ENCODE measurements around the gene NR1I3.
A peak's percentile ranks its signal among the peaks of the same experiment; 100 is the strongest.
"Not testable (repeated sequence)": the region's sequence is repeated elsewhere in the genome, so short reads cannot be mapped to it uniquely, and the experiment has no call there.

Gene NR1I3

DNA sequence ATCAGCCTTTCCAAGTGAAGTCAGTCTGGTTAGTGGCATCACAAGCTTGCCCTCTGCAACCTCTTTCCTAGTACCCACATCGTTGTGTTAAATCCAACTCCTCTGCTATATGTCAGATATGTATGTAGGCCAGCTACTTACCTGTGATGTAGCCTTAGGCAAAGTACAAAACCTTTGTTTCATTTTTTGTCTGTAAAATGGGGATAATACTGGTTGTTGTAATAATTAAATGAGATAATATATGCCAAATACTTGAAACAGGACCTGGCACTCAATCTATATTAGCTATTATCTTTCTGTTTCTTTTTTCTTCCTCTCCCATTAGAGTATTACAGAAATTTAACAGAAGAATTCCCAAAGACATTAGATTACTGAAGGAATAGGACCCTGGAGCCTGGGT, 21.8 kb upstream of the NR1I3 start:
- TF ChIP-seq CTCF (IDR thresholded peaks at IDR 0.05; ENCODE audit: insufficient read depth, low read depth, low read length, missing control alignments), result no peak
- no peak for DNase-seq (ENCODE audit: low read depth)
- no peak overlapping the region for H3K4me3 ChIP-seq (ENCODE audit: low read length)

DNA sequence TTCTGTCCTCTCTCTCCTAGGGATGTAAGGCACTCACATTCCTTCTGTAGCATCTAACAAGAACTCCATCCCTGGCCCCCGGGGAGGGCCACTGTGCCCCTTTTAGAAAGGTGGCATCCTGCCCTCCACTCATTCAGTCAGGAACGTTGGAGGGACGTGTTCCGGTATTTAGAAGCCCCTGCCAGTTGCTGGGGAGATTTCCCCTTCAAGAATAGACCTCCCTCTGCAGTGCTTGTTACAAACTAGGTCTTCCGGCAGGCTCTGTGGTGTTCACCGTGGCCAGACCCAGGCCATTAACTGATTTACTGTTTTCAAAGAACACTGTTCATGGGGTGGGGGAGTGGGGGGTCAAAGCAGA, 21.3 kb upstream of the NR1I3 start:
- no peak for TF ChIP-seq CTCF (IDR thresholded peaks at IDR 0.05; ENCODE audit: insufficient read depth, low read depth, low read length, missing control alignments)
- H3K4me3 ChIP-seq (ENCODE audit: low read length), result no peak overlapping the region
- no peak for DNase-seq (ENCODE audit: low read depth)

DNA sequence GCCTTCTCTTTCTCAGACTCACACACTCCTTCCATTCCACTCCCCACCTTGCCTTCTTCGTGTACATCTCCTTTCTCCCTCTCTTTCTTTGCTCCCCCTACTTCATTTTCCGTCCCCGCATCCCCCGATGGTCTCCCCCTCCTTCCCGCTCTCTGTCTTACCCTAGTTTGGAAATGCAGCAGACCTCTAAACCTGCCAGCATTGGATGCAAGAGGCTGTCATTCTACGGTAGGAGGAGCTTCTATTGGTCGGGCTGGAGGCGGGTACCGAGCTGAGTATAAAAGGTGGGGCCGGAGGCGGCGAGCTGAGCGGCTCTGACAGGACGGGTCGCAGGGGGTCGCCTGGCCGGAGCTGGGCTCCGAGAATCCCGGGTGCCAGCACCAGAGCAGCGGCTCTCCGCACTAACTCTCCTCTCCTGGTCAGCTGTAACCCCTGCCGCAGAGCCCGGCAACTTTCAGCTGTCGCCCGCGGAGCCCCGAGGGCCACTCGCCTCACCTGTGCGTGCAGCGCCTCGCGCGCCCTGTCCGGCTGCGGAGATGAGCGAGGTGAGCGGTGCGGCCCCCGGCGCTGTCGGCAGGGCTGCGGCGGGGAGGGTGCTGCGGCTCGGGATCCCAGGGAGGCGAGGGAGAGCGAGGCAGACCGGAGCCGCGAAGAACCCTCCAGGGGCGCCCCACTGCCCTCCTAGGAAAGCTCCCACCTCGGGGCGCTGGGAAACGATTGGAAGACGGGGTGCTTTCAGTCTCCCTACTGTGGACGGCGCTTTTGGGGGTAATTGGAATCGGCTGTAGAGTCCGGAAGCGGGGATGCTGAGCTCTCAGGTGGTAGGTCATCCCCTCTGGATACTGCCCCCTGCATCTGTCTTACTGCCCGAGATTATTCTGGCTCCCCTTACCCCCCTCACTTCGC, 20.7 kb upstream of the NR1I3 start, which contains the start of gene PCP4L1:
PCP4L1 (plus strand) TSS at position 307 of the 906 bp plus-strand sequence; CDS start at position 537, 230 bp downstream.
- peak within 1 kb of the TSS; percentile 40 for H3K4me3 ChIP-seq (ENCODE audit: low read length)
- TF ChIP-seq CTCF (IDR thresholded peaks at IDR 0.05; ENCODE audit: insufficient read depth, low read depth, low read length, missing control alignments), result no peak
- peak; percentile 71 for DNase-seq (ENCODE audit: low read depth)

DNA sequence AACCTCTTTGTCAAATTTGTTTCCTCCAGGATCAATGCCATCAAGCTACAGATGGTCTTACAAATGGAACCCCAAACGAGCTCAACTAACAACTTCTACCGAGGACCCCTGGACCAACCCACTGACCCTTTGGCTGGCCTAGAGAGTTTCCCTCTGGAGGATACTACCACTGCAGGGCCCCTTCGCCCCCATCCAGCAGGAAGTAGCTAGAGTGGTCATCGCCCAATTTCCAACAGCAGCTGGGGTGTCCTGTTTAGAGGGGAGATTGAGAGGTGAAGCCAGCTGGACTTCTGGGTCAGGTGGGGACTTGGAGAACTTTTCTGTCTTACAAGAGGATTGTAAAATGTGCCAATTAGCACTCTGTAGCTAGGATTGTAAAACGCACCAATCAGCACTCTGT, 19.1 kb upstream of the NR1I3 start:
- DNase-seq (ENCODE audit: low read depth); H3K4me3 ChIP-seq (ENCODE audit: low read length): not testable (repeated sequence)

GRCh38 chr1:161255955-161256520, 18.0 kb upstream of the NR1I3 start:
- DNase-seq (ENCODE audit: low read depth), result peak; percentile 57
- H3K4me3 ChIP-seq (ENCODE audit: low read length), result not testable (repeated sequence)

DNA sequence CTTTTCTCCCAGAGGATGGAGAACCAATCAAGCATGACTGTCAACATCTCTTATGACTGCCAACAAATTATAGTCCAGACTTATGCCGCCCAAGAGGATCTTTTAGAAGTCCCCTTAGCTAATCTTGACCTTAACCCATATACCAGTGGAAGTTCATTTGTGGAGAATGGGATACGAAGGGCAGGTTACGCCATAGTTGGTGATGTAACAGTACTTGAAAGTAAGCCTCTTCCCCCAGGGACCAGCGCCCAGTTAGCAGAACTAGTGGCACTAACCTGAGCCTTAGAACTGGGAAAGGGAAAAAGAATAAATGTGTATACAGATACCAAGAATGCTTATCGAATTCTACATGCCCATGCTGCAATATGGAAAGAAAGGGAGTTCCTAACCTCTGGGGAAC, 17.3 kb upstream of the NR1I3 start:
- DNase-seq (ENCODE audit: low read depth); H3K4me3 ChIP-seq (ENCODE audit: low read length): not testable (repeated sequence)

DNA sequence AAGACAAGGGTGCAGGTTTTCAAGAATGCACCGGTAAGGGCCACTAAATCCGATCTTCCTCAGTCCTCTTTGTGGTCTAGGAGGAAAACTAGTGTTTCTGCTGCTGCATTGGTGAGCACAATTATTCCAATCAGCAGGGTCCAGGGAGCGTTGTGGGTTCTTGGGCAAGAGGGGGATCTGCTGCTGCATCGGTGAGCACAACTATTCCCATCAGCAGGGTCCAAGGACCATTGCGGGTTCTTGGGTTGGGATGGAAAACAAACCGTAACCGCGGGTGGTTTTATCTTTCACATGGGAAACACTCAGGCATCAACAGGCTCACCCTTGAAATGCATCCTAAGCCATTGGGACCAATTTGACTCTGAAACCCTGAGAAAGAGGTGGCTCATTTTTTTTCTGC, 13.6 kb upstream of the NR1I3 start:
- no peak for DNase-seq (ENCODE audit: low read depth)
- H3K4me3 ChIP-seq (ENCODE audit: low read length), result no peak overlapping the region
- no peak for TF ChIP-seq CTCF (IDR thresholded peaks at IDR 0.05; ENCODE audit: insufficient read depth, low read depth, low read length, missing control alignments)

DNA sequence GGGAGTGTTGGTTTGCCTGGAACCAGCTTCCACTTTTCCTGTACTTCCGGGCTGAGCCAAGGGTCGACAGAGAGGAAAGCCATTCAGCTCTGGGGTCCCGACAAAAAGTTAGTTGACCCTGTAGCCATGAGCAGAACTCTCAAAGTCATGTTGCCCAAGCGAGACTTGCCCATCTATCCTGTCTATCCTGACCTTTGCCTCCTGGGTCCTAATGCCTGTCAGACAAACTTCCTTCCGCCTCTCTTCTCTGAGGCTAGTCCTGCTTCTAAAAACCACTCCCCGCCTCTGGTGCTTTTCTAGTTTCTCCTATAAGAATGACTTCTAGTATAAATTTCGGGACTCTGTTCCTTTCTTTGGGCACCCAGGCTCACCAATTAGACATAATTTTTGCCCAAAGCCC, 12.8 kb upstream of the NR1I3 start:
- DNase-seq (ENCODE audit: low read depth), result no peak
- H3K4me3 ChIP-seq (ENCODE audit: low read length), result no peak overlapping the region
- no peak for TF ChIP-seq CTCF (IDR thresholded peaks at IDR 0.05; ENCODE audit: insufficient read depth, low read depth, low read length, missing control alignments)

- DNase-seq (ENCODE audit: low read depth); H3K4me3 ChIP-seq (ENCODE audit: low read length): not testable (repeated sequence)
These were observed 12.1 kb upstream of the NR1I3 start for GRCh38 chr1:161250100-161250499.
